Measurements from ENCODE around the gene GMEB2.

GRCh38 chr20:63567136-63567385 is 59.8 kb downstream of the GMEB2 start:
- TF ChIP-seq, protein P1, sequence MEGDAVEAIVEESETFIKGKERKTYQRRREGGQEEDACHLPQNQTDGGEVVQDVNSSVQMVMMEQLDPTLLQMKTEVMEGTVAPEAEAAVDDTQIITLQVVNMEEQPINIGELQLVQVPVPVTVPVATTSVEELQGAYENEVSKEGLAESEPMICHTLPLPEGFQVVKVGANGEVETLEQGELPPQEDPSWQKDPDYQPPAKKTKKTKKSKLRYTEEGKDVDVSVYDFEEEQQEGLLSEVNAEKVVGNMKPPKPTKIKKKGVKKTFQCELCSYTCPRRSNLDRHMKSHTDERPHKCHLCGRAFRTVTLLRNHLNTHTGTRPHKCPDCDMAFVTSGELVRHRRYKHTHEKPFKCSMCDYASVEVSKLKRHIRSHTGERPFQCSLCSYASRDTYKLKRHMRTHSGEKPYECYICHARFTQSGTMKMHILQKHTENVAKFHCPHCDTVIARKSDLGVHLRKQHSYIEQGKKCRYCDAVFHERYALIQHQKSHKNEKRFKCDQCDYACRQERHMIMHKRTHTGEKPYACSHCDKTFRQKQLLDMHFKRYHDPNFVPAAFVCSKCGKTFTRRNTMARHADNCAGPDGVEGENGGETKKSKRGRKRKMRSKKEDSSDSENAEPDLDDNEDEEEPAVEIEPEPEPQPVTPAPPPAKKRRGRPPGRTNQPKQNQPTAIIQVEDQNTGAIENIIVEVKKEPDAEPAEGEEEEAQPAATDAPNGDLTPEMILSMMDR (IDR thresholded peaks at IDR 0.05), result no peak
- no peak for TF ChIP-seq EZH2phosphoT487 (IDR thresholded peaks at IDR 0.05)
- TF ChIP-seq EZH2 (IDR thresholded peaks at IDR 0.05), result no peak
